Epithelial cell of prostate (primary cell): Measurements from ENCODE around the gene PLCL1.
"Not testable (repeated sequence)": the region's sequence is repeated elsewhere in the genome, so short reads cannot be mapped to it uniquely, and the experiment has no call there.

ENCODE experiments used
- DNase-seq: peaks from one replicate; pipeline ENCODE4 v3.0.0-alpha.2; 2011; ENCODE audit warnings: low read depth, low spot score
- H3K27ac ChIP-seq: fragments of 450-650 bp; 2 replicates; pipeline ENCODE4 v1.5.1; 2017; ENCODE audit warnings: mild to moderate bottlenecking

PLCL1 gene

DNA sequence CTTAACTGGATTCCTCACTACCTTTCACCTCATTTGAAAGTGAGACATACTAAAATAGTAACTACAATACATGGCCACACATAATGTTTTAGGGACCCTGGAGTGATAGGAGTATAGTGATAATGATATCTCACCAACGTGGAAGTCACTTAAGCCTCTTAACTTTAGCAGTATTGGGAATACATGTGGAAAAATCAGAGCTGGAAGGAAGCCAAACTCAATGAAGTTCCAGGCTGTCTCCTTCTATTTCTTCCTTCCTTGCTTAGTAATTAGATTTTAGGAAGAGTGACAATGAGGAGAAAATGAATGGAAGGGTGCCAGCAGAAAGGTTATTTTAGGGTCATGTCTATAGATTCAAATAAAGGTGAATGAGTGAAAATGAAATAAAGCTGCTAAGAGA, 387.3 kb downstream of the PLCL1 start:
- no peak overlapping the region for H3K27ac ChIP-seq
- no peak for DNase-seq

DNA sequence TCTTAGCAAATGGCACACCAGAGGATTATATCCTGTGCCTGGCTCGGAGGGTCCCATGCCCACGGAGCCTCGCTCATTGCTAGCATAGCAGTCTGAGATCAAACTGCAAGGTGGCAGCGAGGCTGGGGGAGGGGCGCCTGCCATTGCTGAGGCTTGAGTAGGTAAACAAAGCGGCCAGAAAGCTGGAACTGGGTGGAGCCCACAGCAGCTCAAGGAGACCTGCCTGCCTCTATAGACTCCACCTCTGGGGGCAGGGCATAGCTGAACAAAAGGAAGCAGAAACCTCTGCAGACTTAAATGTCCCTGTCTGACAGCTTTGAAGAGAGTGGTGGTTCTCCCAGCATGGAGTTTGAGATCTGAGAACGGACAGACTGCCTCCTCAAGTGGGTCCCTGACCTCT, 392.2 kb downstream of the PLCL1 start:
- DNase-seq, H3K27ac ChIP-seq: not testable (repeated sequence)
